Activated naive CD4-positive, alpha-beta T cell treated with anti-CD3 and anti-CD28 coated beads, Interleukin-2, amount 50 U/mL, for 16 hours (primary cell): ENCODE results near the gene DDX47.
"Not testable (repeated sequence)": the region's sequence is repeated elsewhere in the genome, so short reads cannot be mapped to it uniquely, and the experiment has no call there.

Source experiments
- DNase-seq: peaks from one replicate; pipeline ENCODE4 v3.0.0-alpha.2; 2020

DDX47 gene

DNA sequence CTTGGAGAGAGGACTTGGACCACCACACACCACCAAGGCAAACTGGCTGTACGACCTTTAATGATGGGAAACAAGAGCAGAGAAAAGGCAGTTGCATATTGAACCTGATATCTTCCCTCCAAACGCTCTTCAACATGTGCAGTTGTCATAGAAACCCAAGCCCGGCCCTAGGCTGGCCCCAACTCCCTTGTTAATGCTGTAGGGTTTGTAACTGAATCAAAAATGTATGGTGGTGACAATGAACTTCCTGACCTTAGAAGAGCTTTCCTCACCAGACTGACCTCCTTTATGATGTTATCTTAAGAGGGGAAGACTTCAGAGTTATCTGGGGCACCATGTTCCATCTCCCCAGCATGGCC, 15.4 kb upstream of the DDX47 start:
- DNase-seq = no peak

DNA sequence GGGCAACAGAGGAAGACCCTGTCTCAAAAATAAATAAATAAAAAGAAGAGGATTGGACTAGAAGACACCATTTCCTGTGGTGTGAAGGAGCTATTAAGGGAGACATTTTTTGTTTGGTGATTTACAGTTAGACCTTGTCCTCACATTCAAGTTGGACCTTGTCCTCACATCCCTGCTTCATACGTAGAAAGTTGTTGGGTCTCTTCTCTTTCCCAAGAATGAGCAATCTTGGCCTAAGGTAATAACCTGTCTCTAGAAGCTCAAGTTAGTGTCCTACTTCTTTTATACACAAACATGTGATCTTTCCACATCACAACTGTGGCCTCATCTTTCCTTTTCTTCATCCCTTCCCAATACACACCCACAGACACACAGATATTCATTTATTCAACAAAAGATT, 14.7 kb upstream of the DDX47 start:
- DNase-seq = no peak

DNA sequence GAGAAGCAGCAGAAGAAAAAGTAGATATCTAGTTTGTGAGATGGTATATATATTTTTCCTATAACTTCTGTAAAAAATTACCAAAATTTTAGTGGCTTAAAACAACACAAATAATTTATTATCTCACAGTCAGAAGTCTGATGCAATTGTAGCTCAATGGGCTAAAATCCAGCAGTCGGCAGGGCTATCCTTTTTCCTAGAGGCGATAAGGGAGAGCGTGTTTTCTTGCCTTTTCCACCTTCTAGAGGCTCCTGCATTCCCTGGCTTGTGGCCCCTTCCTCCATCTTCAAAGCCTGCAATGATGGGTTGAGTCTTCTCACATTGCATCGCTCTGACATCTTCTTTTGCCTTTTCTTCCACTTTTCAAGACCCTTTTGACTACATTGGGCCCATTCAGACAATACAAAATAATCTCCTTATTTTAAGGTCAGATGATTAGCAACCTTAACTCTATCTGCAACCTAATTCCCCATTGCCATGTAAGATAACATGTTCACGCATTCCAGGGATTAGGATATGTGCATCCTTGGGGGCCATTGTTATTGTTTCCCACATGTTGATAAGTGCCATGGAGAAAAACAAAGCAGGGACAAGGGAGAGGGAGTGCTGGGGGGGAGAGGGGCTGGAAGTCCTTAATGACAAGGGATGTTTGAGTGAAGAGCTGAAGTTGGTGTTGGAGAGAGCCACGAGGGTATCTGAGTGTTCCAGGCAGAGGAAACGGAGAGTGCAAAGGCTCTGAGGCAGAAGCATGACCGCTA, 13.8 kb upstream of the DDX47 start:
- no peak for DNase-seq

DNA sequence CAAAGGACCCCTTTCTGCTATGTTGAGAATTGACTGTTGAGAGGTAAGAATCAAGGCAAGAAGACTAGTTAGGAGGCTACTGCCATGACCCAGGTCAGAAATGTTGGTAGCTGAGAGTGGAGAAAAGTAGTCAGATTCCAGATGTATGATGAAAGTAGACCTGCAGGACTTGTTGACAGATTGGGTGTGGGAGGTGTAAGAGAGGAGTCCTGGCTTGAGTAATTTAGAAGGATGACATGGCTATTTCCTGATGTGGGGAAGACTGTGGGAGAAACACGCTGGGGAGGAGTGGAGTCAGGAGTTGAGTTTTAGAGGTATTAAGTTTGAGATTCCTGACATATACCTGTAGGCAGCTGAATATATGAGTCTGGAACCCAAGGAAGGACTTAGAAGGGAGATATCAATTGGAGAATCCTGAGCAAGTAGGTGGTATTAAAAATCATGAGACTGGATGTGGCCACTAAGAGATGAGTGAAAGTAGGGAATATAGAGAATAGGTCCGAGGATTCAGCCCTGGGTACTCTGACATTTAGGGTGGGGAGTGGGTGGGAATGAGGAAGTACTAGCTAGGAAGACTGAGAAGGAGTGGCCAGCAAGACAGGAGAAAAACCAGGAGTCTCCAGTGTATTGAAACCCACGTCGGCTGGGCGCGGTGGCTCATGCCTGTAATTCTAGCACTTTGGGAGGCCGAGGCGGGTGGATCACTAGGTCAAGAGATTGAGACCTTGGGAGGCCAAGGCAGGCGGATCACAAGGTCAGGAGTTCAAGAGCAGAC, 12.6 kb upstream of the DDX47 start:
- no peak for DNase-seq

DNA sequence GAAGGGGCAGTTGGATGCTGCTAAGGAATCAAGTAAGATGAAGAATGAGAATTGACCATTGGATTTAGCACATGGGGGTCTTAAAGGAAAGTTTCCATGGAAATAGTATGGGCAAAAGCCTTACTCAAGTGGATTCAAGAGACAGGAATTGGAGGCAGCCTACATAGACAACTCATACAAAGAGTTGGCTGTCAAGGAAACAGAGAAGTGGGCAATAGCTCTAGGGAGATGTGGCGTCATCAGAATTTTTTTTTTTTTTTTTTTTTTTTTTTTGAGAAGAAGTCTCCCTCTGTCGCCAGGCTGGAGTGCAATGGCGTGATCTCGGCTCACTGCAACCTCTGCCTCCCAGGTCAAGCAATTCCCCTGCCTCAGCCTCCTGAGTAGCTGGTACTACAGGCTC, 11.5 kb upstream of the DDX47 start:
- DNase-seq = not testable (repeated sequence)

DNA sequence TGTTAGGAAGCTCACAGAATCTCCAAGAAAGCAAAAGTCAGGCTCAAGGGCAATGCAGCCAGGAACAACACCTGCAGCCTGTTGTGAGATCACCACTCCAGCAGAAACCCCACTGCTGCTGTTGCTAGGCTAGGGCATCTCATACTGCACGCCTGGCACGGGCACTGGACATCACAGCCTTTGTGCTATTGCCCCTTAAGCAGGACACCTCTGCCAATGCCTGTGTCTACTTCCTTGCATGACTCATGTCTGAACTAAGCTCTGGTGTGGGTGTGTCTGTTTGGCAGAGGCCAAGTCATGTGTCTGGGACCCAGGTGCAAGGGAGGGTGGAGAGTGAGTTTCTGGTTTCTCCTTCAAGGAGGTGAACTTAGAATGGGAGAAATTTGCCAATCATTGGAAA, 10.0 kb upstream of the DDX47 start:
- peak; percentile 38 for DNase-seq

DNA sequence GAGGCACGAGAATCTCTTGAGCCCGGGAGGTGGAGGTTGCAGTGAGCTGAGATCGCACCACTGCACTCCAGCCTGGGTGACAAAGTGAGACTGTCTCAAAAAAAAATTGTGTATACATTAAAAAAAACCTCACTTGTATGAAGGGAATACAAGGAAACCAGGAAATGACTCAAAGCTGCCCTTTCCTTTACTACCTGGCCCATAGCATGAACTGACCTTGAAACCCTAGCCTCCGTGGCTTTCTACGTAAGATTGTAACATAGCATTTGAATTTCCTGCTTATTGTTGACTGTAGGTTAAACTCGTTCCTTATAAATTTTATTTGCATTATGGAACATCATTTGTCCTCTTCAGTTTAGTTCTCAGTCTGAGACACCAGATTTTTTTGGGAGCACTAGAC, 9.1 kb upstream of the DDX47 start:
- DNase-seq = no peak

DNA sequence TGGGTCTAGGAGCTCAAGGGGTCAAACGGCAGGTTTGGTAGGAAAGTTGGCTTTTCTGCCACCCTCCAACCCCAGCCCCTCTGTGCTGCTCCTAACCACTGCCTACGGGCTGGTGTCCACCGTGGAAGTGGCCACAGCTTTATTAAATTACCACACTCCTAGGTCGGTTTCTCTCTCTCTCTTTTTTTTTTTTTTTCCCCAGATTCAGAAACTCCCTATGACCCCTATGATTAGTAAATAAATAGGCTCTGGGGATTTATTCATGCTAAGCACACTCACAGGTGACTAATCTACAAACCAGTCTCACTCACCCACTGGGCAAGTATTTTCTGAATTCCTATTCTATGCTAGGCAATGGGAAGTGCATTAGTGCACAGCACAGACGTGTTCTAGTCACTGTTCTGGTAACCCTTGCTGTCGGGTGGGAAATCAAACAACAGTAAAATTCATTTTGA, 8.7 kb upstream of the DDX47 start:
- DNase-seq = no peak

DNA sequence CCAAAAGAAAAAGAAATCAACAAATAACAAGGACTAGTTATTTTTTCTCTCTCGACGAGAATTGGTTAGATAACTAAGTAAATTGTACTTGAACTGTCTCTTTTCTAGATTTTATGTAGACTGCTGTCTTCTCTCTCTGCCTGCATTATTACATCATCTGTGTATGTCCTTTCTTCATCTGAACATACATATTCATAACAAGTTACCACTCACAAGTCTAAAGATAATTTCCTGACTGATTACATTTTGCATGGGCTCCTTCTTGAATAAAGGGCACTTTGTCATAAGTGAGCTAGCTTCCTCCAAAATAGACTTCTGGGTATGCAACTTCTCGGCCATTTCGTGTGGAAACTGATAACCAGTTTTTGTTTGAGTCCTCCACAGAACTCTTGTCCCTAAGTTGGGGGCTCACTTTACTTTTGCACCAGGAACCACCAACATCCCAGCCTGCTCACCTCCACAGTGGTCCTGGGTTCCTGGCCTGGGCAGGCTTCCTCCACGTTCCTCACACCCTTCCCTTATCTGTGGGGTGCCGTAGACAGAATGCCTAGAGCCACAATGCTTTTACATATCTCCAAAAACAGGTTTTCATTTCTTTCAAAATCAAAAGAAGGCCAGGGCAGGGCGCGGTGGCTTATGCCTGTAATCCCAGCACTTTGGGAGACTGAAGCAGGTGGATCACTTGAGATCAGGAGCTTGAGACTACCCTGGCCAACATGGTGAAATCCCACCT, 6.2 kb upstream of the DDX47 start:
- no peak for DNase-seq

DNA sequence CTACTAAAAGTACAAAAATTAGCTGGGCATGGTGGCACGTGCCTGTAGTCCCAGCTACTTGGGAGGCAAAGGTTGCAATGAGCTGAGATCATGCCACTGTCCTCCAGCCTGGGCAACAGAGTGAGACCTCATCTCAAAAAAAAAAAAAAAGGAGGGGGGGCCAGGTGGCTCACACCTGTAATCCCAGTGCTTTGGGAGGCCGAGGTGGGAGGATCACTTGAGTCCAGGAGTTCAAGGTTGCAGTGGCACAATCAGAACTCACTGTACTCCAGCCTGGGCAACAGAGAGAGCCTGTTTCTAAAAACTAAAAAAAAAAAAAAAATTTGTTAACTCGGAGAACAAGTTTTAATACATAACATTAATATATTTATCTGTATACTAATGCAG, 5.6 kb upstream of the DDX47 start:
- not testable (repeated sequence) for DNase-seq

DNA sequence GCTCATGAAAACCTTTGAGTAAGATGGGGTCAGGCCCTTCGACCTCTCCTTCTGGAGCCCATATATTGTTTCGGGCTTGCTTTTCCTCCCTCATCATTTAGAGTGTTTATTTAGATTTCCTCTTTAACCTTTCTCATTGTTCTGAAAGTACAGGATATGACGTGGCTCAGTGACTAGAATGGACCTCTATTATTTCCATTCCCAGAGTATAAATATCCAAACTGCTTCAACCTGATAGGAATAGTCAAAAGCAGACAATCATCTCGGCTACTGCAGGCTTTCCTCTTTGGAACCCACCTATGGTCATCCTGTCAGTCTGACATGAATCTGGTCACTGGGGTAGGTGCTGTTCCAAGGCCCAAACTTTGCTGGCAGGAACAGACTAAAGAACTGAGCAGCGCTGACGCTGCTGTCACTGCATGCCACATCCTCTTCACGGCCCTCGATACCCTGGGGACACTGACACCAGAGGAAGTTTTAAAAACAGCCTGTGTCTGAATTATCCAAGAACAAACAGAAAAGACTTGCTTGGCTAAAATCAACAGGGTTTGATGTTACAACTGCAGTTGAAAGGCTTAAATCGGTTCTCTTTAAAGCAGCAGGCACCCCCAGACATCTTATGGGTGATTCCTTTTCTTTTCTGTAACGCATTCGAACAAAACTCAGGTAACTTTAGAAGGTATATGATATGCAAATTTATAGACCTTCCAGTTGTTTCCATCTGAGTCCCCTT, 5.0 kb upstream of the DDX47 start:
- peak; percentile 26 for DNase-seq

DNA sequence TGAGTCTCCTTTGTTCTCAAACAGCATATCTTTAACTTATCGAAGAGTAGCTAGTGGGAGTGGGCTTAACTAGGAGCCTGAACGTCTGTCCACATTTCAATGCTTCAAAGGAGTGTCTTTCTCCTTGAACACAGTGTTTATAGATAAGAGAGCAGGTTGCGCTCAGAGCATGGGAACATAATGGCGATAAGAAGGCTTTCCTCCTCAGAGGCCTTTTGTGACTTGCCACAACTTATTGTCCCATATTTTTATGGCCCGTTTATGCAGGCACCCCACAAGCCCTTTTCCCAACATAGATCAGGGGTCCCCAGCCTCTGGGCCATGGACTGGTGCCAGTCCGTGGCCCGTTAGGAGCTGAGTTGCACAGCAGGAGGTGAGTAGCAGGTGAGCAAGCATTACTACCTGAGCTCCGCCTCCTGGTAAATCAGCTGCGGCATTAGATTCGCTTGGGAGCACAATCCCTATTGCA, 2.6 kb upstream of the DDX47 start:
- DNase-seq = no peak

DNA sequence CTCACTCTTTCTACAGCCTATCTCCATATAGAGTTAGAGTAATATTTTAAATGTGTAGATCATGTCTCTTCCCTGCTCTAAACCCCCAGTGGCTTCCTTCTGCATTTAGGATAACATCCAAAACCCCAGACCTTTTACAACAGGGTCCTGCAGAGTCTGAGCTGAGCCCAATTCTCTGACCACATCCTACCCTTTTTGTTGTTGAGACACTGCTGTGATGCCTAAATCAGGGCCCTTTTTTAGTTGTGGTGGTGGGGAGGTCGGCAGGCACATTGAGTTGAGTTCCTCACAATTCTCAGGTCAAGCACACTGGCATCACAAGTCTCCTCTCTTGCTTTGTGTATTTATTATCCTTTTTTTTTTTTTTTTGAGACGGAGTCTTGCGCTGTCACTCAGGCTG, 1.8 kb upstream of the DDX47 start:
- DNase-seq = no peak

DNA sequence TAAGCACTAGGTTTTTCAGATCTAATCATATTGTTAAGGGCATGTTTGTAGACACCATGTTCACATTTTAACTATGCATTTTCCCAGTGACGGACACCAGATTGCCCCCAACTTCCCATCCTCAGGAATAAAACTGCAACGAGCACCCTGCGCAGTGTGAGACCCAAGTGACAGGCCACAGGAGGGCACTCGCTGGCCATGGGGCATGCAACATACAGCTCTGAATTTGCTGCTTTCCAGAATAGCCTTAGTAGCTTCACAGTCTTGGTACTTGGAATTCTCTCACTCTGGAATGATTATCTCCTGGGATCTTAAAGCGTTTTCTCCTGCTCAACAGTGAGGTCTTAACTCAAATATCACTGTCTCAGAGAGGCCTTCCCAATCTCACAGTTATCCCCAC, 972 bp upstream of the DDX47 start:
- no peak for DNase-seq

DNA sequence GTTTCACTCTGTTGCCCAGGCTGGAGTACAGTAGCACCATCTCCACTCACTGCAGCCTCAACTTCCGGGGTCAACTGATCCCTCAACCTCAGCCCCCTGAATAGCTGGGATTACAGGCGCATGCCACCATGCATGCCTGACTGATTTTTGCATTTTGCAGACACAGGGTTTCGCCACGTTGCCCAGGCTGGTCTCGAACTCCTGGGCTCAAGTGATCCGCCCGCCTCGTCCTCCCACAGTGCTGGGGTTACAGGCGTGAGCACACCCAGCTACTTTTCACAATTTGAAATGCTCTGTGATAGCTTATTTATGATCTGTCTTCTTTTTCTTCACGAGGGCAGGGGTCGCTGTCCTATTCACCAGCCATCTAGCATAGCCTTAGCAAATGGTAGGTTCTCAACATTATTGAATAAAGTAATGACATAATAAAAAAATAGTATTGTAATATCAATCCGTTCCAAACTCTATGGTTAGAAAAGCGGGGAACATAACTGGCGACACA, 477 bp upstream of the DDX47 start:
- DNase-seq = no peak

DNA sequence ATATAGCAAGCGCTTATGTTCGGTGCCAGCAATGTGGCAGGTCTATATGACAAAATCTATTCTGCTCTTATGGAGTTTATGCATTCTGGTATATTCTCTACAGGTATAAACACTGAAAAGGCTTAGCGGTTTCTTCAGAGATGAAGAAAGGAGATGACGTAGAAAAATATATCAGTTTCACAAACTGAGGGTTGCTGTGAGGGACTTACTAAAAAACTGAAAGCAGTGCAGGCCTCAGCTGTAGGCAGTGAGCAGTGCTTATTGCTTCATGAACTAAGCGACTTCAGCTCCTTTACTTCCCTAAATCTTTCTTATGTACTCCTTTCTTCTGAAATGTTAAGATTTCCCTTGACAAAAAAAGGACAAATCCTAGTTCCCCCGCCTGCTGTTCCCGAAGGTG, 4.5 kb downstream of the DDX47 start:
- DNase-seq = no peak

DNA sequence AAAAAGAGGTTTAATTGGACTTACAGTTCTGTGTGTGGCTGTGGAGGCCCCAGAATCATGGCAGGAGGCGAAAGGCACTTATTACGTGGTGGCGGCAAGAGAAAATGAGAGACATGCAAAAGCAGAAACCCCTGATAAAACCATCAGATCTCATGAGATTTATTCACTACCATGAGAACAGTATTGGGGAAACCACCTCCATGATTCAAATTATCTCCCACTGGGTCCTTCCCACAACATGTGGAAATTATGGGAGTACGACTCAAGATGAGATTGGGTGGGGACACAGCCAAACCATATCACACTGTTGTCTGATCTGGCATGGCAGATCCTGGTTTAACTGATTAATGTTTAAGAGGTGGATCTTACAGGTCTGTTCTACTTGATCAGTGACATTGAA, 5.6 kb downstream of the DDX47 start:
- no peak for DNase-seq

DNA sequence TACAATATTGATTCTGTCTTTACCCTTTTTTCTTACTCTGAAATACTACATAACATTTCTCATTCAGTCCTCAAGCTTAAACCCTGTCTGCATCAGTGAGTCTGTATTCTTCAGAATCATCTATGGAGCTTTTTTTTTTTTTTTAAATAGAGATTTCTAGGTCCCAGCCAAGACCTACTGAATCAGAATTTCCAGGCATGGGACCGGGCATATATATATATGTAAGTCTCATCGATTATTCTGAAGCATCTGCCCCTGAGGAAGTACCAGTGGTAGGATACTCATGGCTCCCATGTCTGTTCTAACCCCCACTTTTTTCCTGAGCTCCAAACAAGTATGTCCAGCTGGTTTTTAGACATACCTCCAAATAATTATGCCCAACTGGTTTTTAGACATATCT, 6.1 kb downstream of the DDX47 start:
- DNase-seq = no peak

DNA sequence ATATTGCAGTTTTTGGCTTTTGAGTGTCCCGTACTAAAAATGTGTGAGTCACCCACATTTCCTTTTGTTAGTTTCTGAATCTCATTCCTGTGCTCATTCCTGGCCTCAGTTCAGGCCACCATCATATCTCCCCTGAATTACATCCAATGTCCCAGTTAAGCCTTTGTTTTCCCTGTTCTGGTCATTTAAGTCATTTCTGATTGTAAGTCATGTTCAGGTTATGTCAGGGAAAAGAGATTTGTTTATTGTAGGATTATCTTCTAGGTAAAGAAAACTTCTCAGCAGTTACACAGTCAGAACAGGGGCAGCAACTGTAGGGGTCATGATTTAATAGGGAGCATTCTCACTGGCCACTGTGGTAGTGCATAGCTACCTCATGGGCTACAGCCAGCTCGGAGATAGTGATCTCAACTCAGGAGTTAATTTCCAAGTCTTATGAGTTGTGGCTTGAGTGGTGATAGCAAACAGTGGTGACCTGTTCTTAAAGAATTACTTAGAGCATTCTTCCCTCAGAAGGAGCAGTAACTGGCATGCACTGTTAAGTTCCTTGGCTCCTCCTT, 6.7 kb downstream of the DDX47 start:
- no peak for DNase-seq

DNA sequence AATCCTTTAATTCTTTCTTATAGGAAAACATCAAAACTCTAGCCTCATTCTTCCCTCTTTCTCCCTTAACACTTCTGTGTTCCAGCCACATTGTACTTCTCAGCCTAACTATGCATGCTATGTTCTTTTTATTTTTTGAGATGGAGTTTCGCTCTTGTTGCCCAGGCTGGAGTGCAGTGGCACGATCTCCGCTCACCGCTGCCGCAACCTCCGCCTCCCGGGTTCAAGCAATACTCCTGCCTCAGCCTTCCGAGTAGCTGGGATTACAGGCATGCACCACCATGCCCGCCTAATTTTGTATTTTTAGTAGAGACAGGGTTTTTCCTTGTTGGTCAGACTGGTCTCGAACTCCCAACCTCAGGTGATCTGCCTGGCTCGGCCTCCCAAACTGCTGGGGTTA, 7.2 kb downstream of the DDX47 start:
- DNase-seq = not testable (repeated sequence)

DNA sequence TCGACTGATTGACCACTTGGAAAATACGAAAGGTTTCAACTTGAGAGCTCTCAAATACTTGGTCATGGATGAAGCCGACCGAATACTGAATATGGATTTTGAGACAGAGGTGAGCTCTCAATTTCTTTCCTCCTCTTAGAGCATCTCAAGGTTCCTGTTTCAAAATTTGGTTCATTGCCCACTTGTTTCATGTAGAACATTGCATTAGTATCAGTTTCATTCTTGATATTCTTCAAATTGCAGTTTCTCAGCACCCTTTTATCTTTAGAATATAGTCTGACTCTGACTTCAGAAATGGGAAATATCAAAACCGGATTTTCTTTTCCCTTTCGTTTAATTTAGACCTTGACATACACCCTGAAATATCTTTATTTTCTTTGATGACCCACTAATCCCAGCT, 8.8 kb downstream of the DDX47 start:
- DNase-seq = no peak

DNA sequence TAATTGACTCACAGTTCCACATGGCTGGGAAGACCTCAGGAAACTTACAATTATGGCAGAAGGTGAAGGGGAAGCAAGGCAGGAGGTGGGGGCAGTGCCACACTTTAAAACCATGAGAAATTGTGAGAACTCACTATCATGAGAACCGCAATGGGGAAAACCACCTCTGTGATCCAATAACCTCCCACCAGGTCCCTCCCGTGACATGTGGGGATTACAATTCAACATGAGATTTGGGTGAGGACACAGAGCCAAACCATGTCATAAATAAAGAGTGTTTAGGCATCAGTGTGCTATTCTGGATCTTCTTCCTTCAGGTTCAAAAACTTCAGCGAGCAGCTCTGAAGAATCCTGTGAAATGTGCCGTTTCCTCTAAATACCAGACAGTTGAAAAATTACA, 9.7 kb downstream of the DDX47 start:
- DNase-seq = no peak

DNA sequence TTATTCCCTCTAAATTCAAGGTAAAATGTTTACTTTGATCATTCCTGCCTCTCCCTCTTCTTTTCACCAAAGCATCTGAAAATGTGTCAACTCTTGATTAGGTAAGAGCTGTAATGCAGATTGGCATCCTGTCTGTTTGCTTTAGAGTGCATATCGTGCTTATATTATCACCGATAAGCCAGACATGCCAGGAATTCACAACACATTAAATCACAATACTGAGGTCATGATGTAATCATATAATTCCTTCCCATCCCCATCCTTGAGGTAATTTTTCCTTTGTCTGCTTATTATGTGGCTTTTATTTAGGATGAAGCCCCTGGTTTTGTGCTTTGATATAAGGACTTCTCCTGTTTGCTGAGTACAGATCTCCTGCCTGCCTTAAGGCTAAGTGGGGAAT, 10.2 kb downstream of the DDX47 start:
- no peak for DNase-seq
